ENCODE data around the gene FUS.

DNA sequence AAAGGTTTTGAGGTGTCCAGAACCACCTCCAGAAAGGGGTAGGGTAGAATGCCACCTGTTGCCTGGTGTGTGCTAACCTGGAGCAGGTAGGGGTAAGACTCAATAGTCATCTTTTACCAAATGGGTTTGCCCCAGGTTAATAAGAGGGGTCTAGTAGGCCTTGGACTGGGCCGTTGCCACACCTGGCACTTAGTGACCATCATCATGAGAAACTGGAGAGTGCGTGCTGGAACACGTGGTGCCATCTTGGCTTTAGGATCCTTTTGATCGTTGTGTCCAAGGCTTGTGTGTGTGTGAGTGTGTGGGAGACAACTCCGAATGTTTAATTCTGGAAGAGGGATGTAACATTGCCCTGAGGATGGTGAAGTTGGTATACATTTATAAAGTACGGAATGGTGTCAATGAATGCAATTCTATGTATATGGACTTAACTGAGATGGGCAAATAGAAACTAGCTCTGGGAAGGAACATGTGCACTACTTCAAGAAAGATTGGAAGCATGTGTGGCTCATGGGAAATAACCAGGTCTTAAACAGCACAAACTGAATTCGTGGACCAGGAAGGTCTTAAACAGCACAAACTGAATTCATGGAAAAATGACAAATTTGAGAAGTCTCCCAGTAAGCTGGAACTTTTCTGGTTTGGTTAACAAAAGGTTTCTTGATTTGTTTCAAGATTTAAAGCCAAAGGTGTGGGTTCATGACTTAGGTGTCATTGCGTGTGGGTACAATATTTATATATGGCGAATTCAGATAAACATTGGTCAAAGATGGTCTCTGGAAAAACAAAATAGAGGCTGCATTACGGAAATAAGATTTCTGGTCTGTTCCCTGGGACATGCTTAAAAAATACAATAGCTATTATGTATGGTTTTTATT, 7.2 kb downstream of the FUS start:
- TF ChIP-seq POLR2A (IDR thresholded peaks at IDR 0.05), result no peak
- TF ChIP-seq, protein P1, sequence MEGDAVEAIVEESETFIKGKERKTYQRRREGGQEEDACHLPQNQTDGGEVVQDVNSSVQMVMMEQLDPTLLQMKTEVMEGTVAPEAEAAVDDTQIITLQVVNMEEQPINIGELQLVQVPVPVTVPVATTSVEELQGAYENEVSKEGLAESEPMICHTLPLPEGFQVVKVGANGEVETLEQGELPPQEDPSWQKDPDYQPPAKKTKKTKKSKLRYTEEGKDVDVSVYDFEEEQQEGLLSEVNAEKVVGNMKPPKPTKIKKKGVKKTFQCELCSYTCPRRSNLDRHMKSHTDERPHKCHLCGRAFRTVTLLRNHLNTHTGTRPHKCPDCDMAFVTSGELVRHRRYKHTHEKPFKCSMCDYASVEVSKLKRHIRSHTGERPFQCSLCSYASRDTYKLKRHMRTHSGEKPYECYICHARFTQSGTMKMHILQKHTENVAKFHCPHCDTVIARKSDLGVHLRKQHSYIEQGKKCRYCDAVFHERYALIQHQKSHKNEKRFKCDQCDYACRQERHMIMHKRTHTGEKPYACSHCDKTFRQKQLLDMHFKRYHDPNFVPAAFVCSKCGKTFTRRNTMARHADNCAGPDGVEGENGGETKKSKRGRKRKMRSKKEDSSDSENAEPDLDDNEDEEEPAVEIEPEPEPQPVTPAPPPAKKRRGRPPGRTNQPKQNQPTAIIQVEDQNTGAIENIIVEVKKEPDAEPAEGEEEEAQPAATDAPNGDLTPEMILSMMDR (IDR thresholded peaks at IDR 0.05), result no peak
- no peak for TF ChIP-seq POLR2AphosphoS5 (IDR thresholded peaks at IDR 0.05)

Data from gastroesophageal sphincter (tissue), 3 donors.